Immature natural killer cell (primary cell): ENCODE measurements around the gene BACE1. TPM values are rescaled to one million over a fixed set of nuclear protein-coding genes. Genes with fewer than 3 reads are reported as not detected.

Source experiments
- DNase-seq, 3 donors: peaks; one replicate each; pipeline ENCODE4 v3.0.0; 2022; ENCODE audit warnings: mixed read lengths in 1 of 3
- H3K27ac Mint-ChIP-seq, 6 donors: one replicate each; pipeline ENCODE4 v1.8.0; 2020; ENCODE audit warnings: mixed read lengths in 6 of 6, mild to moderate bottlenecking in 5 of 6, inconsistent platforms in 4 of 6, moderate library complexity in 3 of 6
- H3K27me3 Mint-ChIP-seq, 3 donors: one replicate each; pipeline ENCODE4 v1.8.0; 2020 to 2021; ENCODE audit warnings: low read depth in 3 of 3, mild to moderate bottlenecking in 3 of 3, mixed read lengths in 3 of 3, moderate library complexity in 3 of 3, inconsistent platforms in 1 of 3
- H3K36me3 Mint-ChIP-seq, 3 donors: one replicate each; pipeline ENCODE4 v1.8.0; 2020; ENCODE audit warnings: mixed read lengths in 3 of 3, inconsistent platforms in 2 of 3, mild to moderate bottlenecking in 2 of 3
- H3K4me1 Mint-ChIP-seq, 2 donors: one replicate each; pipeline ENCODE4 v1.8.0; 2020; ENCODE audit warnings: inconsistent platforms in 2 of 2, mild to moderate bottlenecking in 2 of 2, mixed read lengths in 2 of 2, moderate library complexity in 1 of 2
- H3K4me3 Mint-ChIP-seq, 5 donors: one replicate each; pipeline ENCODE4 v1.8.0; 2020; ENCODE audit warnings: mild to moderate bottlenecking in 5 of 5, mixed read lengths in 5 of 5, inconsistent platforms in 3 of 5, moderate library complexity in 3 of 5
- H3K9me3 Mint-ChIP-seq, 6 donors: one replicate each; pipeline ENCODE4 v1.8.0; 2020; ENCODE audit warnings: mild to moderate bottlenecking in 6 of 6, mixed read lengths in 6 of 6, inconsistent platforms in 4 of 6, moderate library complexity in 3 of 6
- polyA plus RNA-seq, 3 donors: library from polyadenylated mRNA; unstranded; fragments of 300-500 nt; fragmentation: Illumina TruSeq; gene quantifications; one replicate each; pipeline ENCODE4 v1.2.3, GENCODE V29; 2021

BACE1 gene
- polyA plus RNA-seq, 3 donors from 2014 or later, result 0.04 to 1.0 TPM; not detected in 1

DNA sequence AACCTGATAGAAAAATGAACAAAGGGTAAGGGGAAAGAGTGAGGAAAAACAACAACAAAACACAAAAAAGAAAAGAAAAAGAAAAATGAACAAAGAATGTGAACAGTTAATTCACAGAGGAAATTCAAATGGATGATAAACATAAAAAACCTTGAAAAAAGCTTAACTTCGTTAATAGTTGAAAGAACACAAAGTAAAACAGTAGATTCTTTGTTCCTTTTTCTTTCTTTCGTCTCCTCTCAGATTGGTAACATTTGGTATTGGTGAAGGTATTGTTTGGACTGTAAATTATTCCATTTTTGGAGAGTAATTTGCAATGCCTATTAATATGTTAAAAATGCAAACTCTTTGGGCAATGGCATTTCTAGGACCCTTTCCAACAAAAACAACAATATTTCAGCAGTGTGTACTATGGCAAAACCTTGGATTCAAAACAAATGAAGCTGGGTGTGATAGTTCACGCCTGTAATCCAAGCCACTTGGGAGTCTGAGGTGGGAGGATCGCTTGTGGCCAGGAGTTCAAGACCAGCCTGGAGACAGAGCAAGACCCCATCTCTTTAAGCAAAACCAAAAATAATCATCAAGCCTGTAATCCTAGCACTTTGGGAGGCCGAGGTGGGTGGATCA is 3.3 kb upstream of the BACE1 start:
- no peak for DNase-seq
- no peak overlapping the region for H3K4me3 Mint-ChIP-seq
- no peak overlapping the region for H3K27ac Mint-ChIP-seq
- H3K9me3 Mint-ChIP-seq, result no peaks in the 10 kb centered on the region
- no peaks in the 10 kb centered on the region for H3K36me3 Mint-ChIP-seq
- H3K27me3 Mint-ChIP-seq, result peaks cover 0 to 11% (median 9%) of the 10 kb centered on the region in 3 donors
- H3K4me1 Mint-ChIP-seq, result peaks cover 8 to 13% of the 10 kb centered on the region in 2 donors

DNA sequence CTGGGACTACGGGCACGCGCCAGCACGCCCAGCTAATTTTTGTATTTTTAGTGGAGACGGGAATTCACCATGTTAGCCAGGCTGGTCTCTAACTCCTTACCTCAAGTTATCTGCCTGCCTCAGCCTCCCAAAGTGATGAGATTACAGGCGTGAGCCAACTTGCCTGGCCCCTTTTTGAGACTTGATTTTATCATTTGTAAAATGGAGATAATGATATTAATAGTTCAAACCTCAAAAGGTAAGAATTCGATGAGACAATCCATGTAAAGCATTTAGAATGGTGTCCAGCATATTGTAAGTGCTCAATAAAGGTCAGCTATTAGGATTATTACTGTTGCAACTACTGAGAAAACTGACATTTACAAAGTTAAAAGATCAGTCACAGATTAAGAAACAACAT is 2.7 kb upstream of the BACE1 start:
- DNase-seq, result no peak
- H3K27ac Mint-ChIP-seq, result no peak overlapping the region
- no peak overlapping the region for H3K4me3 Mint-ChIP-seq
- peaks cover 8 to 13% of the 10 kb centered on the region in 2 donors for H3K4me1 Mint-ChIP-seq
- no peaks in the 10 kb centered on the region for H3K36me3 Mint-ChIP-seq
- no peaks in the 10 kb centered on the region for H3K9me3 Mint-ChIP-seq
- H3K27me3 Mint-ChIP-seq, result peaks cover 0 to 11% (median 10%) of the 10 kb centered on the region in 3 donors

- H3K9me3 Mint-ChIP-seq, result no peaks in the 10 kb centered on the region
- no peaks in the 10 kb centered on the region for H3K36me3 Mint-ChIP-seq
- peaks cover 7 to 12% (median 8%) of the 10 kb centered on the region in 3 donors for H3K27me3 Mint-ChIP-seq
- peak overlapping the region; percentile 49 to 69 (median 64) for H3K4me3 Mint-ChIP-seq
- H3K4me1 Mint-ChIP-seq, result peaks cover 8 to 13% of the 10 kb centered on the region in 2 donors
- H3K27ac Mint-ChIP-seq, result no peak overlapping the region
- peak; percentile 10 to 23 (median 19) for DNase-seq
Observed at GRCh38 chr11:117315285-117316196, 515 bp downstream of the BACE1 start.

DNA sequence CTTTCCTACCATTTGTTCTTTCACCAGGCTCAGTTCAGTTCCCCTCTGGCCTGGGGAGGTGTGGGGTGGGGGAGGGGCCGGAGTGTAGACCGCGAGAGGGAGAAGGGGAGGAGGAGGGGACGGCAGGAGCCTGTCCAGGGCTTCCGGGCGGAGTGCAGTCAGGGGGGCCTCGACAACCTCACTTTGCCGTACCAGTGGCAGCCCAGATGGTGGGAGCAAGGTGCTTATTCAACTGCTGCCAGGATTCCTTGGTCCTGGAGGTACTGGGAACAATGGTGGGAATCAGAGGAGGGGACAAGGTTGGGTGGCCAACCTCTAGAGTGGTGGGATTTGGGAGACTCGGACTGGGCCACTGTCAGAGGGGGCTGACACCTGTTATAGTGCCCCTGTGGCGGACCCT is 1.2 kb downstream of the BACE1 start:
- H3K27ac Mint-ChIP-seq, result no peak overlapping the region
- H3K4me3 Mint-ChIP-seq, result peak overlapping the region; percentile 21 to 66 (median 44)
- H3K4me1 Mint-ChIP-seq, result peaks cover 8 to 13% of the 10 kb centered on the region in 2 donors
- no peaks in the 10 kb centered on the region for H3K36me3 Mint-ChIP-seq
- peaks cover 7 to 12% (median 8%) of the 10 kb centered on the region in 3 donors for H3K27me3 Mint-ChIP-seq
- no peak for DNase-seq
- H3K9me3 Mint-ChIP-seq, result no peaks in the 10 kb centered on the region

- no peak for DNase-seq
- Mint-ChIP-seq H3K27ac (no peak overlapping the region), H3K9me3 (no peaks in the 10 kb centered on the region), H3K36me3 (no peaks in the 10 kb centered on the region), H3K4me1 (peaks cover 8 to 13% of the 10 kb centered on the region in 2 donors), H3K27me3 (peaks cover 7 to 9% (median 8%) of the 10 kb centered on the region in 3 donors), H3K4me3 (peak overlapping the region in 1 of 5 donors; percentile 48)
Observed at GRCh38 chr11:117313828-117314768, 2.0 kb downstream of the BACE1 start.

DNA sequence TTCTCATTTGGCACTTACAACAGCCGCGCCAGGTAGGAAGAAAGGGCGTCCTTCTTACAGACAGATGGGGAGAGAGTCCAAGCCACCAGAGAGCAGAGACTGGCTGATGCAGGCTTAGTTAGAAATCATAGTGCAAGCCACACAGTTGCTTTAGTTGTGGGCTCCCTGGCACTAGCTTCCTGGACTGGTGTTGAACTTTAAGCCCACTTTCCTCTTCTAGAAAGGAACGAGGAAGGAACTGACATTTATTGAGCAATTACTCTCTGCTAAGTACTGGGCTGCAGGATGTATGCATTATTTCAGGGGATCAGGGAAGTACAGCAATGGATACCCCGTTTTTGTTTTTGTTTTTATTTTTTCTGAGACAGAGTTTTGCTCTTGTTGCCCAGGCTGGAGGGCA is 3.0 kb downstream of the BACE1 start:
- H3K27me3 Mint-ChIP-seq, result peaks cover 6 to 10% (median 7%) of the 10 kb centered on the region in 3 donors
- no peak for DNase-seq
- H3K4me1 Mint-ChIP-seq, result peaks cover 8 to 13% of the 10 kb centered on the region in 2 donors
- H3K36me3 Mint-ChIP-seq, result no peaks in the 10 kb centered on the region
- H3K9me3 Mint-ChIP-seq, result no peaks in the 10 kb centered on the region
- no peak overlapping the region for H3K27ac Mint-ChIP-seq
- H3K4me3 Mint-ChIP-seq, result no peak overlapping the region

- Mint-ChIP-seq H3K27ac (no peak overlapping the region), H3K9me3 (no peaks in the 10 kb centered on the region), H3K4me1 (no peaks in the 10 kb centered on the region), H3K27me3 (peaks cover 1 to 7% (median 6%) of the 10 kb centered on the region in 3 donors), H3K36me3 (no peaks in the 10 kb centered on the region), H3K4me3 (no peak overlapping the region)
- DNase-seq, result no peak
Observed at GRCh38 chr11:117309310-117309709, 6.7 kb downstream of the BACE1 start.

- Mint-ChIP-seq H3K9me3 (no peaks in the 10 kb centered on the region), H3K27me3 (peaks cover 1 to 9% (median 3%) of the 10 kb centered on the region in 3 donors), H3K36me3 (no peaks in the 10 kb centered on the region), H3K27ac (no peak overlapping the region), H3K4me1 (no peaks in the 10 kb centered on the region), H3K4me3 (no peak overlapping the region)
- DNase-seq, result no peak
Observed at GRCh38 chr11:117305145-117305544, 10.9 kb downstream of the BACE1 start.

DNA sequence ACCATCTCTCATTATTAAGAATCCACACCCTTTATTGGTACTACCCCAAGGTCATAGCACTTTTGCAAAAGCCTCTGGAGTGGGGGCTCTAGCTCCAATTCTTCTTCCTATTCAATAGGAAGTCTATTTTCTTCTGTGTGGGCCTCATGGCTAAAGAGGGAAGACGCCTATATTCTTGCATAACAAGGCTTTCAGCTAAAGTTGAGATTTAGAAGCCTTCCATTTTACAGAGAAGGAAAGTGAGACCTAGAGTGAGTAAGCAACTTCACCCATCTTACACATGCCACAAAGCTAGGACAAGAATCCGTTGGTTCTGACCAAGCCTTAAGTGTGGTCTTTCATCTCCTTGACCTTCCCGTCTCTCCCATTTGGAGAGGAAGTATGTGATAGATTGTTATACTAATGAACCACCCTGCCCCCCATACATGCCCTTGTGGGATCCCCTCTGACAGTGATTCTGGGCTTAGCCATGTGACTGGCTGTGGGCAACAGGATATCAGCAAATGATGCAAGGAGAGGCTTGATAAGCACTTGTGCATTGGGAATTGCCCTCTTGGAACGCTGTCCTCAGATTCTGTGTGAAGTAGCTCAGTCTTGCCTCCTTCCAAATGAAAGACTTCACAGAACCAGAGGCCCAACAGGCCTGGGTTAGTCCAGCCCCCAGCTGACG is 12.3 kb downstream of the BACE1 start:
- Mint-ChIP-seq H3K27me3 (peaks cover 1 to 9% (median 6%) of the 10 kb centered on the region in 3 donors), H3K36me3 (no peaks in the 10 kb centered on the region), H3K4me1 (no peaks in the 10 kb centered on the region), H3K9me3 (no peaks in the 10 kb centered on the region), H3K4me3 (no peak overlapping the region), H3K27ac (no peak overlapping the region)
- DNase-seq, result no peak

DNA sequence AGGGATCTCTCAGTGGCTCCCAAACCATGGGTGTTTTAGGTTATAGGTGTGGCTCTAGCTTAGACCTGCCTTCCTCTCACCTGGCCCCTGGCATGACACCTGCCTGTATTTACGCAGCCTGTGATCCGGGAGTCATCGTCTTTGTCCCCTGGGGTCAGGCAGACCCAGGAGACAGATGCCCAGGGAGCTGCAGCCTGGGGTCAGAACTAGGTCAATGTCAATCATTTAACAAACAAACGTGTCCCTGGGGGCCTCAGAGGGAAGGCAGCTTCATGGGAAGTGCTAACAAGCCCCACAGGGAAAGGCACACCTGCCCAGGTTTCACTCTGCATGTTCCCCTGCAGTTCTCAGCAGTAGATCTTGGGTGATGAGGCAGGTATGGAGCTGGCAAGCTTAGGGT is 13.0 kb downstream of the BACE1 start:
- no peaks in the 10 kb centered on the region for H3K36me3 Mint-ChIP-seq
- H3K27ac Mint-ChIP-seq, result no peak overlapping the region
- no peak for DNase-seq
- peaks cover 0 to 9% (median 6%) of the 10 kb centered on the region in 3 donors for H3K27me3 Mint-ChIP-seq
- no peak overlapping the region for H3K4me3 Mint-ChIP-seq
- H3K9me3 Mint-ChIP-seq, result no peaks in the 10 kb centered on the region
- no peaks in the 10 kb centered on the region for H3K4me1 Mint-ChIP-seq

GRCh38 chr11:117302228-117302627 is 13.8 kb downstream of the BACE1 start:
- Mint-ChIP-seq H3K4me3 (no peak overlapping the region), H3K36me3 (no peaks in the 10 kb centered on the region), H3K9me3 (no peaks in the 10 kb centered on the region), H3K27me3 (peaks cover 0 to 12% (median 6%) of the 10 kb centered on the region in 3 donors), H3K4me1 (no peaks in the 10 kb centered on the region), H3K27ac (no peak overlapping the region)
- DNase-seq, result no peak

GRCh38 chr11:117300773-117301172 is 15.3 kb downstream of the BACE1 start:
- Mint-ChIP-seq H3K27me3 (peaks cover 0 to 12% (median 6%) of the 10 kb centered on the region in 3 donors), H3K9me3 (no peaks in the 10 kb centered on the region), H3K4me1 (no peaks in the 10 kb centered on the region), H3K27ac (peak overlapping the region in 2 of 6 donors; percentile 17 to 57), H3K36me3 (no peaks in the 10 kb centered on the region), H3K4me3 (no peak overlapping the region)
- DNase-seq, result no peak

- peaks cover 0 to 12% (median 3%) of the 10 kb centered on the region in 3 donors for H3K27me3 Mint-ChIP-seq
Observed at GRCh38 chr11:117300283-117300663, 15.8 kb downstream of the BACE1 start.

More at GRCh38 chr11:117300283-117300663, 15.8 kb downstream of the BACE1 start:
- DNase-seq, result no peak
- Mint-ChIP-seq H3K4me1 (no peaks in the 10 kb centered on the region), H3K9me3 (no peaks in the 10 kb centered on the region), H3K27ac (no peak overlapping the region), H3K36me3 (no peaks in the 10 kb centered on the region), H3K4me3 (no peak overlapping the region)
